GM12801 (cell line): ENCODE results near the gene KCNK3.

Source experiments
- CTCF ChIP-seq: IDR thresholded peaks from one replicate; pipeline ENCODE4 v1.5.1; 2011; ENCODE audit warnings: control low read depth; ENCODE audit not compliant: insufficient read length; ENCODE audit errors: extremely low read depth

The KCNK3 gene

GRCh38 chr2:26655611-26656195, 36.8 kb upstream of the KCNK3 start:
- no peak for TF ChIP-seq CTCF

- TF ChIP-seq CTCF: no peak
These were observed 35.3 kb upstream of the KCNK3 start for GRCh38 chr2:26657265-26657664.

- TF ChIP-seq CTCF: no peak
These were observed 33.7 kb upstream of the KCNK3 start for GRCh38 chr2:26658691-26659346.

GRCh38 chr2:26660363-26660962, 32.1 kb upstream of the KCNK3 start:
- no peak for TF ChIP-seq CTCF

- TF ChIP-seq CTCF: no peak
These were observed 25.9 kb upstream of the KCNK3 start for GRCh38 chr2:26666671-26667070.

GRCh38 chr2:26668041-26668440, 24.5 kb upstream of the KCNK3 start:
- no peak for TF ChIP-seq CTCF

- TF ChIP-seq CTCF: no peak
These were observed 23.4 kb upstream of the KCNK3 start for GRCh38 chr2:26668856-26669750.
